ENCODE data around the gene USH1G. TPM values are rescaled to one million over a fixed set of nuclear protein-coding genes. Genes with fewer than 3 reads are reported as not detected.
"Not testable (repeated sequence)": the region's sequence is repeated elsewhere in the genome, so short reads cannot be mapped to it uniquely, and the experiment has no call there.

Gene USH1G
- total RNA-seq, 4 donors from 2014 or later: 0.27 to 0.32 TPM; not detected in 2

DNA sequence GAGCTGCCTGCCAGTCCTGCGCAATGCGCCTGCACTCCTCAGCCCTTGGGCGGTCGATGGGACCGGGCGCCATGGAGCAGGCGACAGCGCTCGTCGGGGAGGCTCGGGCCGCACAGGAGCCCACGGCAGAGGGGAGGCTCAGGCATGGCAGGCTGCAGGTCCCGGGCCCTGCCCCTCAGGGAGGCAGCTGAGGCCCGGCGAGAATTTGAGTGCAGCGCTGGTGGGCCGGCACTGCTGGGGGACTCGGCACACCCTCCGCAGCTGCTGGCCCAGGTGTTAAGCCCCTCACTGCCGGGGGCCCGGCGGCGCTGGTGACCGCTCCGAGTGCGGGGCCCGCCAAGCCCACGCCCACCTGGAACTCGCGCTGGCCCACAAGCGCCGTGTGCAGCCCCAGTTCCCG is 16.0 kb downstream of the USH1G start:
- intact Hi-C loops (cut with DNase I; ENCODE audit: low total_unique reads) (no loop called here), in situ Hi-C loops (cut with MboI; ENCODE audit: low pct_ligation_motif_present in 1 of 4, low pct_unique_long_range_greater_than_20kb in 1 of 4, low sequenced_read_pairs in 3 of 4) (no loop called here)
- Histone ChIP-seq H3K27me3 (peaks cover 10% of the 10 kb centered on the region), H3K4me3 (no peak overlapping the region), H3K27ac (no peak overlapping the region), H3K4me1 (no peaks in the 10 kb centered on the region), H3K9me3 (no peaks in the 10 kb centered on the region), H3K36me3 (no peaks in the 10 kb centered on the region)
- TF ChIP-seq POLR2AphosphoS5 (IDR thresholded peaks at IDR 0.05) (no peak), EP300 (IDR thresholded peaks at IDR 0.05; ENCODE audit: low read depth) (no peak), POLR2A (IDR thresholded peaks at IDR 0.05) (no peak)
- TF ChIP-seq, protein P1, sequence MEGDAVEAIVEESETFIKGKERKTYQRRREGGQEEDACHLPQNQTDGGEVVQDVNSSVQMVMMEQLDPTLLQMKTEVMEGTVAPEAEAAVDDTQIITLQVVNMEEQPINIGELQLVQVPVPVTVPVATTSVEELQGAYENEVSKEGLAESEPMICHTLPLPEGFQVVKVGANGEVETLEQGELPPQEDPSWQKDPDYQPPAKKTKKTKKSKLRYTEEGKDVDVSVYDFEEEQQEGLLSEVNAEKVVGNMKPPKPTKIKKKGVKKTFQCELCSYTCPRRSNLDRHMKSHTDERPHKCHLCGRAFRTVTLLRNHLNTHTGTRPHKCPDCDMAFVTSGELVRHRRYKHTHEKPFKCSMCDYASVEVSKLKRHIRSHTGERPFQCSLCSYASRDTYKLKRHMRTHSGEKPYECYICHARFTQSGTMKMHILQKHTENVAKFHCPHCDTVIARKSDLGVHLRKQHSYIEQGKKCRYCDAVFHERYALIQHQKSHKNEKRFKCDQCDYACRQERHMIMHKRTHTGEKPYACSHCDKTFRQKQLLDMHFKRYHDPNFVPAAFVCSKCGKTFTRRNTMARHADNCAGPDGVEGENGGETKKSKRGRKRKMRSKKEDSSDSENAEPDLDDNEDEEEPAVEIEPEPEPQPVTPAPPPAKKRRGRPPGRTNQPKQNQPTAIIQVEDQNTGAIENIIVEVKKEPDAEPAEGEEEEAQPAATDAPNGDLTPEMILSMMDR (IDR thresholded peaks at IDR 0.05): no peak
- WGBS, 2 donors (ENCODE audit: low coverage in 1 of 2): 92 to 96% methylated on average over 5 to 25 of the region's 34 CpGs
- no peak for DNase-seq

DNA sequence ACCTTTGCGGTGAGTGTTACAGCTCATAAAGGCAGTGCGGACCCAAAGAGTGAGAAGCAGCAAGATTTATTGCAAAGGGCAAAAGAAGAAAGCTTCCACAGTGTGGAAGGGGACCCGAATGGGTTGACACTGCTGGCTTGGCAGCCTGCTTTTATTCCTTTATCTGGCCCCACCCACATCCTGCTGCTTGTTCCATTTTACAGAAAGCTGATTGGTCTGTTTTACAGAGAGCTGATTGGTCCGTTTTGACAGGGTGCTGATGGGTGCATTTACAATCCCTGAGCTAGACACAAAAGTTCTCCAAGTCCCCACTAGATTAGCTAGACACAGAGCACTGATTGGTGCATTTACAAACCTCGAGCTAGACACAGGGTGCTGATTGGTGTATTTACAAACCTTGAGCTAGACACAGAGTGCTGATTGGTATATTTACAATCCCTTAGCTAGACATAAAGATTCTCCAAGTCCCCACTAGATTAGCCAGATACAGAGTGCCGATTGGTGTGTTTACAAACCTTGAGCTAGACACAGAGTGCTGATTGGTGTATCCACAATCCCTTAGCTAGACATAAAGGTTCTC is 16.8 kb downstream of the USH1G start:
- H3K36me3 ChIP-seq; H3K9me3 ChIP-seq; DNase-seq; H3K4me3 ChIP-seq; H3K4me1 ChIP-seq; intact Hi-C loops (cut with DNase I; ENCODE audit: low total_unique reads); H3K27ac ChIP-seq; in situ Hi-C loops (cut with MboI; ENCODE audit: low pct_ligation_motif_present in 1 of 4, low pct_unique_long_range_greater_than_20kb in 1 of 4, low sequenced_read_pairs in 3 of 4): not testable (repeated sequence)
- peaks cover 15% of the 10 kb centered on the region for H3K27me3 ChIP-seq
- WGBS, 2 donors (ENCODE audit: low coverage in 1 of 2): 63 to 66% methylated on average over 3 to 6 of the region's 6 CpGs

DNA sequence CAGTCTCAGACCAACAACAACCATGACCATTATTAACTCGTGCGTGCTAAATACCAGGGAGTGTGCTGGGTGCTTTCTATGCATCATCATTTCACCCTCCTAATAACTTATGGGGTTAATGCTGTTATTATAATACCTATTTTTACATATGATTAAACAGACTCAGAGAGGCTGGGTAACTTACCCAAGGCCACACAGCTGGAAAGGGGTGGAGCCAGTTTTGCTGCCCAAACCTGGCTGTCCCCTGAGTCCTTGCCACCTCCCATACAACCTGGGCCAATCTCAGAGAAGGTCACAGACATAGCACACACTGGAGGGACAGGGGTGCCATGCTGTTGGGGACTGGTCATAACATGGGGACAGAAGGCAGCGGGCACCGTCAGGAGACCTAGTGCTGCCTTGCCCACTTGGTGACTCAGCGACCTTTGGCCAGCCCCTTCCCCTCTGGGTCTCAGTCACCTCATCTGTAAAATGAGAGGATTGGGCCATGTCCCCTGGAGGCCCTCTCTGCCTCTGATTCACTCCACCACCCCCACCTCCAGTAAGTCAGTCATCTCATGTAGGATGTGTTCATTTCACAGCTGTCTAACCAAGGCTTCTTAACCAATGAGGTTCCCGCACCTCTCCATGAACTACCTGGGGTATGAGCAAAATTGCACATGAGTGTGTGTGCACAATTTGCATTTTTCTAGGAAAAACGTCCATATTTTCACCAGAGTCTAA is 18.2 kb downstream of the USH1G start:
- no peaks in the 10 kb centered on the region for H3K36me3 ChIP-seq
- intact Hi-C loops (cut with DNase I; ENCODE audit: low total_unique reads) (no loop called here), in situ Hi-C loops (cut with MboI; ENCODE audit: low pct_ligation_motif_present in 1 of 4, low pct_unique_long_range_greater_than_20kb in 1 of 4, low sequenced_read_pairs in 3 of 4) (no loop called here)
- WGBS, 2 donors (ENCODE audit: low coverage in 1 of 2): 63 to 79% methylated on average over 3 to 7 of the region's 7 CpGs
- H3K27me3 ChIP-seq: peaks cover 17% of the 10 kb centered on the region
- no peak for DNase-seq
- no peaks in the 10 kb centered on the region for H3K4me1 ChIP-seq
- TF ChIP-seq, protein P1 (IDR thresholded peaks at IDR 0.05): no peak
- no peak for TF ChIP-seq EP300 (IDR thresholded peaks at IDR 0.05; ENCODE audit: low read depth)
- TF ChIP-seq POLR2AphosphoS5 (IDR thresholded peaks at IDR 0.05): no peak
- no peak for TF ChIP-seq POLR2A (IDR thresholded peaks at IDR 0.05)
- no peaks in the 10 kb centered on the region for H3K9me3 ChIP-seq
- H3K4me3 ChIP-seq: no peak overlapping the region
- H3K27ac ChIP-seq: no peak overlapping the region

DNA sequence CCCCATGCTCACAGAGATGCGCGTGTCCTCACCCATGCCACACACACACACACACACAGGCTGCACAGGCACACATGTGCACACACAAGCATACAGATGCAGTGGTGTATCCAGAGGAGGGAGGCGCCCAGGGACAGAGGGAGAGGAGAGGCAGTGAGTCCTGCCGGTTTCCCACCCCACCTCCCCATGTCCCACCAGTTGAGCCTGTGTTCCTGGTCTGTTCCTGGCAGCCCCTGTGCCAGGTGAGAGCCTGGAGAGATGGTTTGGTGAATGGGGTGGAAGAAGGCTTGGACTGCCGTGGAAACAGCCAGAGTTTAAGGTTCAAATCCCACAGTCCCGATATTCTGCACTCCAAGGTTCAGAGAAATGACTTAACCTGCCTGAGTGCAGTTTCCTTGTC is 19.4 kb downstream of the USH1G start:
- Histone ChIP-seq H3K4me1 (no peaks in the 10 kb centered on the region), H3K9me3 (no peaks in the 10 kb centered on the region), H3K27ac (no peak overlapping the region), H3K27me3 (peaks cover 17% of the 10 kb centered on the region), H3K4me3 (no peak overlapping the region), H3K36me3 (no peaks in the 10 kb centered on the region)
- 49% methylated on average over 6 of the region's 6 CpGs; no CpG with 5 or more reads in 1 of the 2 donors for WGBS, 2 donors (ENCODE audit: low coverage in 1 of 2)
- no peak for DNase-seq
- intact Hi-C loops (cut with DNase I; ENCODE audit: low total_unique reads) (loop anchor here (1.0 kb wide), 1 partner anchor 25 kb away; no protein-coding TSS in a partner anchor), in situ Hi-C loops (cut with MboI; ENCODE audit: low pct_ligation_motif_present in 1 of 4, low pct_unique_long_range_greater_than_20kb in 1 of 4, low sequenced_read_pairs in 3 of 4) (no loop called here)
- TF ChIP-seq POLR2A (IDR thresholded peaks at IDR 0.05) (no peak), POLR2AphosphoS5 (IDR thresholded peaks at IDR 0.05) (no peak), EP300 (IDR thresholded peaks at IDR 0.05; ENCODE audit: low read depth) (no peak)
- TF ChIP-seq, protein P1 (IDR thresholded peaks at IDR 0.05): no peak

Data from transverse colon (tissue), 4 donors.